Measurements from ENCODE around the gene CPSF3.

CPSF3 gene

GRCh38 chr2:9490789-9491188, 67.3 kb downstream of the CPSF3 start:
- no peak overlapping the region for H3K4me3 ChIP-seq (ENCODE audit: low read depth, low read length)
- DNase-seq (ENCODE audit: low read depth, low spot score): no peak
- POLR2A ChIA-PET: no interaction called here
- CTCF ChIA-PET: no interaction called here
- TF ChIP-seq, protein P1, sequence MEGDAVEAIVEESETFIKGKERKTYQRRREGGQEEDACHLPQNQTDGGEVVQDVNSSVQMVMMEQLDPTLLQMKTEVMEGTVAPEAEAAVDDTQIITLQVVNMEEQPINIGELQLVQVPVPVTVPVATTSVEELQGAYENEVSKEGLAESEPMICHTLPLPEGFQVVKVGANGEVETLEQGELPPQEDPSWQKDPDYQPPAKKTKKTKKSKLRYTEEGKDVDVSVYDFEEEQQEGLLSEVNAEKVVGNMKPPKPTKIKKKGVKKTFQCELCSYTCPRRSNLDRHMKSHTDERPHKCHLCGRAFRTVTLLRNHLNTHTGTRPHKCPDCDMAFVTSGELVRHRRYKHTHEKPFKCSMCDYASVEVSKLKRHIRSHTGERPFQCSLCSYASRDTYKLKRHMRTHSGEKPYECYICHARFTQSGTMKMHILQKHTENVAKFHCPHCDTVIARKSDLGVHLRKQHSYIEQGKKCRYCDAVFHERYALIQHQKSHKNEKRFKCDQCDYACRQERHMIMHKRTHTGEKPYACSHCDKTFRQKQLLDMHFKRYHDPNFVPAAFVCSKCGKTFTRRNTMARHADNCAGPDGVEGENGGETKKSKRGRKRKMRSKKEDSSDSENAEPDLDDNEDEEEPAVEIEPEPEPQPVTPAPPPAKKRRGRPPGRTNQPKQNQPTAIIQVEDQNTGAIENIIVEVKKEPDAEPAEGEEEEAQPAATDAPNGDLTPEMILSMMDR (IDR thresholded peaks at IDR 0.05; ENCODE audit: insufficient read depth, low read length, missing control alignments): no peak

DNA sequence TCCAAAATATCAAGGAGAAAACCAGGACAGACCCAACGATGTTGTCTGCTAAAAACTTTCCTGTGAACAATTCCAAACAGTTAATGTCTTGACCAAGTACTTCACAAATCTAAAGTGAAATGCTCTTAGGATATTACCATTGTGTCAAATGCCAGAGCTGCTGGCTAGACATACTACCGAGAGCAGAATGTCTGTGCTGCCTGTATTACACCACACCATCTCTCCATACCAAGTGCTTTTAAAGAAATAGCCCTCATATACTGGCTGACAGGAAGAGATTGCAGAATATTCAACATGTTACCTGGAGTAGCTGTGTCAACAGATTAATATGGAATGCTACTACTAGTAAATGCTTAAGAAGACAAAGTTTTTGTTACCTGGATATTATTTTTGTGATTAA, 69.5 kb downstream of the CPSF3 start:
- CTCF ChIA-PET: interaction anchor here (1.0 to 1.4 kb wide), 2 partner anchors 10 to 11 kb away, joined by 3 read pairs; no protein-coding TSS in a partner anchor
- no peak for DNase-seq (ENCODE audit: low read depth, low spot score)
- TF ChIP-seq, protein P1 (IDR thresholded peaks at IDR 0.05; ENCODE audit: insufficient read depth, low read length, missing control alignments): no peak
- POLR2A ChIA-PET: no interaction called here
- H3K4me3 ChIP-seq (ENCODE audit: low read depth, low read length): no peak overlapping the region

GRCh38 chr2:9493478-9493877, 70.0 kb downstream of the CPSF3 start:
- H3K4me3 ChIP-seq (ENCODE audit: low read depth, low read length): no peak overlapping the region
- DNase-seq (ENCODE audit: low read depth, low spot score): no peak
- CTCF ChIA-PET: interaction anchor here (1.0 to 1.4 kb wide), 2 partner anchors 10 to 12 kb away, joined by 3 read pairs; no protein-coding TSS in a partner anchor
- POLR2A ChIA-PET: no interaction called here
- TF ChIP-seq, protein P1 (IDR thresholded peaks at IDR 0.05; ENCODE audit: insufficient read depth, low read length, missing control alignments): no peak

- TF ChIP-seq, protein P1 (IDR thresholded peaks at IDR 0.05; ENCODE audit: insufficient read depth, low read length, missing control alignments): no peak
- no peak for DNase-seq (ENCODE audit: low read depth, low spot score)
- H3K4me3 ChIP-seq (ENCODE audit: low read depth, low read length): no peak overlapping the region
- POLR2A ChIA-PET: no interaction called here
- CTCF ChIA-PET: no interaction called here
These were observed 70.6 kb downstream of the CPSF3 start for GRCh38 chr2:9494081-9494480.

DNA sequence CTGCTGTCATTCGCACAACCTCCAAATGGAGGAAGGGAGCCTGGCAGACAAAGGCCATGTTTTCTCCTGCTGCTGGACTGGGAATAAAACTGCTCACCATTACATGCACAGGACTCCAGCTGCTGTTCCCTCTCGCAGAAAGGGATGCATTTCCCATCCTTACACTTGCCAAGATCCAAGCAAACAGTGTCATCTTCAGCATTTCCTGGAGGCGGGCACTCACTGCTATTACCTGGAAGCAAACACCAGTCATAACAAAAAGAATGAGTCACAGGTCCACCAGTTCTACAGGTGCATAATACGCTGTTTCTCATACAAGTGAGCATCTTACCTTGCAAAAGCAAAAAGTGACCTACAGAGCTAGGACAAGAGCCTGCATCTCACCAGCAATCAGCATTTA, 73.6 kb downstream of the CPSF3 start:
- TF ChIP-seq, protein P1 (IDR thresholded peaks at IDR 0.05; ENCODE audit: insufficient read depth, low read length, missing control alignments): no peak
- ChIA-PET POLR2A (no interaction called here), CTCF (interaction anchor here (0.9 kb wide), 1 partner anchor 17 kb away, joined by 3 read pairs; no protein-coding TSS in a partner anchor)
- no peak overlapping the region for H3K4me3 ChIP-seq (ENCODE audit: low read depth, low read length)
- no peak for DNase-seq (ENCODE audit: low read depth, low spot score)

DNA sequence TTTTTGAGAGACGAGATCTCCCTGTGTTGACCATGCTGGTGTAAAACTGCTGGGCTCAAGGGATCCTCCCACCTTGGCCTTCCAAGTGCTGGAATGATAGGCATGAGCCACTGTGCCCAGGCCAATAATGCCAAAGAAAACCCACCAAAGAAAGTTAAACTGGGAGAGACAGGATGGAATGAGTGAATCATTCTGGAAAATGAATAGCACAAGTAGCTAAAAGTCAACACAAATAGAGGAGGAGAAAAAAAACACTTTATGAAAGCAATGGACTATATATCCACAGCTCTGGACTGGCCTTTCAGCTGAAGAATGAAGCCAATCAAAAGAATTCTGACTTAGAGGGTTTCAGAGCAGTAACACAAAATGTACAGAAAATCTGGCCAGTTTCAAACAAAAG, 74.8 kb downstream of the CPSF3 start:
- H3K4me3 ChIP-seq (ENCODE audit: low read depth, low read length): no peak overlapping the region
- POLR2A ChIA-PET: interaction anchor here (0.7 kb wide), 1 partner anchor 57 kb away, joined by 4 read pairs; the partner anchor contains the start of gene ADAM17
- DNase-seq (ENCODE audit: low read depth, low spot score): no peak
- TF ChIP-seq, protein P1 (IDR thresholded peaks at IDR 0.05; ENCODE audit: insufficient read depth, low read length, missing control alignments): no peak
- CTCF ChIA-PET: interaction anchor here (0.8 to 1.1 kb wide), 3 partner anchors 11 to 302 kb away, joined by 3 read pairs; no protein-coding TSS in a partner anchor

Data from AG04449 (cell line).